ENCODE measurements around the gene JUP. TPM values are rescaled to one million over a fixed set of nuclear protein-coding genes. Genes with fewer than 3 reads are reported as not detected.

JUP gene
- total and polyA plus RNA-seq, 4 donors = 39.1 to 56.0 (median 44.2) TPM

DNA sequence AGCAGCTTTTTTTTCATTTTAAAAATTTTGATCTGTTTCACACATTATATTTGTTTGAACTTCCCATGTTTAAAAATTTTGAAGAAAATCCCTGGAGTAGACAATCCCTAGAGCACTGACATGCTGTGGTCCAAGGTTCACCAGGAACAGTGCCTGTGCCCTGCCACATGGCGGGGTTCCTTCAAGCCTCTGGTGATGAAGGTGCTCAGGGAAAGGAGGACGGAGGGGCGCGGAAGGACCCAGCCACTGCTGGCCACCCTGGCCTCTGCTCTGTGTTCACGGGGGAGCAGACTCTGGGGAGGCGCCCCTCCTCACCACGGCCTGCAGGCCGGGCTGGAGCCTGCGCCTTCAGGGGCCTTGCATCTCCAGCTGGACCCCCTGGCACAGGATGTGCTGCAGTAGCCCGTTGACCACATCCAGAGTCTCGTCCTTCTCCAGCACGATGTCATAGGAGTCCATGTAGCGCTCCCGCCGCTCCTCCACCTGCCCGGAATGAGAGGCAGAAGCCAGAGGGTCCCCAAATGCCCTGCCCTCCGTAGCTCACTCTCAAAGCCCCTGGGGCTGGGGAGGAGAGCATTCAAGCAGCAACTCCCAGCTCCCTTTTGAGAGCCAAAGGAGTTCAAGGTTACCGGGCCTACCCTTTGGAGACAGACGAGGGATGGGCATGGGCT, 38.8 kb upstream of the JUP start:
- Histone ChIP-seq H3K9ac (ENCODE audit: low read depth in 1 of 2, low read length in 2 of 2) (no peak overlapping the region), H3K27me3 (ENCODE audit: control insufficient read depth in 4 of 4, insufficient read depth in 4 of 4, low read length in 3 of 4) (no peaks in the 10 kb centered on the region), H3K27ac (ENCODE audit: low read depth in 1 of 2, low read length in 2 of 2) (no peak overlapping the region), H3K36me3 (ENCODE audit: control insufficient read depth in 4 of 4, insufficient read depth in 3 of 4, low read depth in 1 of 4, low read length in 3 of 4) (peaks cover 4 to 28% (median 7%) of the 10 kb centered on the region in 4 donors), H3K4me3 (ENCODE audit: low read depth in 1 of 3, low read length in 3 of 3) (no peak overlapping the region), H3K9me3 (ENCODE audit: control insufficient read depth in 4 of 4, low read length in 3 of 4) (no peaks in the 10 kb centered on the region), H3K4me1 (ENCODE audit: control insufficient read depth in 4 of 4, insufficient read depth in 4 of 4, low read length in 3 of 4) (no peaks in the 10 kb centered on the region)
- no peak for TF ChIP-seq YY1 (IDR thresholded peaks at IDR 0.05)
- TF ChIP-seq JUND (IDR thresholded peaks at IDR 0.05) = no peak
- TF ChIP-seq, protein P1, sequence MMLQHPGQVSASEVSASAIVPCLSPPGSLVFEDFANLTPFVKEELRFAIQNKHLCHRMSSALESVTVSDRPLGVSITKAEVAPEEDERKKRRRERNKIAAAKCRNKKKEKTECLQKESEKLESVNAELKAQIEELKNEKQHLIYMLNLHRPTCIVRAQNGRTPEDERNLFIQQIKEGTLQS (IDR thresholded peaks at IDR 0.05) = no peak
- no peak for TF ChIP-seq GABPA (IDR thresholded peaks at IDR 0.05 in 1 of 2, conservative IDR thresholded peaks at IDR 0.05 in 1 of 2)
- TF ChIP-seq, protein P2, sequence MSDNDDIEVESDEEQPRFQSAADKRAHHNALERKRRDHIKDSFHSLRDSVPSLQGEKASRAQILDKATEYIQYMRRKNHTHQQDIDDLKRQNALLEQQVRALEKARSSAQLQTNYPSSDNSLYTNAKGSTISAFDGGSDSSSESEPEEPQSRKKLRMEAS (IDR thresholded peaks at IDR 0.05) = no peak
- no peak for TF ChIP-seq RAD21 (IDR thresholded peaks at IDR 0.05)
- no peak for TF ChIP-seq HNF4G (IDR thresholded peaks at IDR 0.05)
- no peak for TF ChIP-seq FOXA2 (IDR thresholded peaks at IDR 0.05)
- TF ChIP-seq, protein P3, sequence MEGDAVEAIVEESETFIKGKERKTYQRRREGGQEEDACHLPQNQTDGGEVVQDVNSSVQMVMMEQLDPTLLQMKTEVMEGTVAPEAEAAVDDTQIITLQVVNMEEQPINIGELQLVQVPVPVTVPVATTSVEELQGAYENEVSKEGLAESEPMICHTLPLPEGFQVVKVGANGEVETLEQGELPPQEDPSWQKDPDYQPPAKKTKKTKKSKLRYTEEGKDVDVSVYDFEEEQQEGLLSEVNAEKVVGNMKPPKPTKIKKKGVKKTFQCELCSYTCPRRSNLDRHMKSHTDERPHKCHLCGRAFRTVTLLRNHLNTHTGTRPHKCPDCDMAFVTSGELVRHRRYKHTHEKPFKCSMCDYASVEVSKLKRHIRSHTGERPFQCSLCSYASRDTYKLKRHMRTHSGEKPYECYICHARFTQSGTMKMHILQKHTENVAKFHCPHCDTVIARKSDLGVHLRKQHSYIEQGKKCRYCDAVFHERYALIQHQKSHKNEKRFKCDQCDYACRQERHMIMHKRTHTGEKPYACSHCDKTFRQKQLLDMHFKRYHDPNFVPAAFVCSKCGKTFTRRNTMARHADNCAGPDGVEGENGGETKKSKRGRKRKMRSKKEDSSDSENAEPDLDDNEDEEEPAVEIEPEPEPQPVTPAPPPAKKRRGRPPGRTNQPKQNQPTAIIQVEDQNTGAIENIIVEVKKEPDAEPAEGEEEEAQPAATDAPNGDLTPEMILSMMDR (IDR thresholded peaks at IDR 0.05; ENCODE audit: low read depth, low read length, missing input control) = no peak
- TF ChIP-seq HNF4A (conservative IDR thresholded peaks at IDR 0.05) = no peak
- no peak for TF ChIP-seq TAF1 (conservative IDR thresholded peaks at IDR 0.05)
- TF ChIP-seq FOXA1 (IDR thresholded peaks at IDR 0.05) = no peak
- no peak for TF ChIP-seq EGR1 (IDR thresholded peaks at IDR 0.05; ENCODE audit: low read depth in 2 of 2)
- TF ChIP-seq, protein P4, sequence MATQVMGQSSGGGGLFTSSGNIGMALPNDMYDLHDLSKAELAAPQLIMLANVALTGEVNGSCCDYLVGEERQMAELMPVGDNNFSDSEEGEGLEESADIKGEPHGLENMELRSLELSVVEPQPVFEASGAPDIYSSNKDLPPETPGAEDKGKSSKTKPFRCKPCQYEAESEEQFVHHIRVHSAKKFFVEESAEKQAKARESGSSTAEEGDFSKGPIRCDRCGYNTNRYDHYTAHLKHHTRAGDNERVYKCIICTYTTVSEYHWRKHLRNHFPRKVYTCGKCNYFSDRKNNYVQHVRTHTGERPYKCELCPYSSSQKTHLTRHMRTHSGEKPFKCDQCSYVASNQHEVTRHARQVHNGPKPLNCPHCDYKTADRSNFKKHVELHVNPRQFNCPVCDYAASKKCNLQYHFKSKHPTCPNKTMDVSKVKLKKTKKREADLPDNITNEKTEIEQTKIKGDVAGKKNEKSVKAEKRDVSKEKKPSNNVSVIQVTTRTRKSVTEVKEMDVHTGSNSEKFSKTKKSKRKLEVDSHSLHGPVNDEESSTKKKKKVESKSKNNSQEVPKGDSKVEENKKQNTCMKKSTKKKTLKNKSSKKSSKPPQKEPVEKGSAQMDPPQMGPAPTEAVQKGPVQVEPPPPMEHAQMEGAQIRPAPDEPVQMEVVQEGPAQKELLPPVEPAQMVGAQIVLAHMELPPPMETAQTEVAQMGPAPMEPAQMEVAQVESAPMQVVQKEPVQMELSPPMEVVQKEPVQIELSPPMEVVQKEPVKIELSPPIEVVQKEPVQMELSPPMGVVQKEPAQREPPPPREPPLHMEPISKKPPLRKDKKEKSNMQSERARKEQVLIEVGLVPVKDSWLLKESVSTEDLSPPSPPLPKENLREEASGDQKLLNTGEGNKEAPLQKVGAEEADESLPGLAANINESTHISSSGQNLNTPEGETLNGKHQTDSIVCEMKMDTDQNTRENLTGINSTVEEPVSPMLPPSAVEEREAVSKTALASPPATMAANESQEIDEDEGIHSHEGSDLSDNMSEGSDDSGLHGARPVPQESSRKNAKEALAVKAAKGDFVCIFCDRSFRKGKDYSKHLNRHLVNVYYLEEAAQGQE (IDR thresholded peaks at IDR 0.05) = no peak
- no peak for TF ChIP-seq NR2F2 (IDR thresholded peaks at IDR 0.05)
- TF ChIP-seq SP1 (IDR thresholded peaks at IDR 0.05) = no peak
- TF ChIP-seq, protein P5, sequence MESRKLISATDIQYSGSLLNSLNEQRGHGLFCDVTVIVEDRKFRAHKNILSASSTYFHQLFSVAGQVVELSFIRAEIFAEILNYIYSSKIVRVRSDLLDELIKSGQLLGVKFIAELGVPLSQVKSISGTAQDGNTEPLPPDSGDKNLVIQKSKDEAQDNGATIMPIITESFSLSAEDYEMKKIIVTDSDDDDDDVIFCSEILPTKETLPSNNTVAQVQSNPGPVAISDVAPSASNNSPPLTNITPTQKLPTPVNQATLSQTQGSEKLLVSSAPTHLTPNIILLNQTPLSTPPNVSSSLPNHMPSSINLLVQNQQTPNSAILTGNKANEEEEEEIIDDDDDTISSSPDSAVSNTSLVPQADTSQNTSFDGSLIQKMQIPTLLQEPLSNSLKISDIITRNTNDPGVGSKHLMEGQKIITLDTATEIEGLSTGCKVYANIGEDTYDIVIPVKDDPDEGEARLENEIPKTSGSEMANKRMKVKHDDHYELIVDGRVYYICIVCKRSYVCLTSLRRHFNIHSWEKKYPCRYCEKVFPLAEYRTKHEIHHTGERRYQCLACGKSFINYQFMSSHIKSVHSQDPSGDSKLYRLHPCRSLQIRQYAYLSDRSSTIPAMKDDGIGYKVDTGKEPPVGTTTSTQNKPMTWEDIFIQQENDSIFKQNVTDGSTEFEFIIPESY (IDR thresholded peaks at IDR 0.05) = no peak
- TF ChIP-seq RXRA (IDR thresholded peaks at IDR 0.05) = no peak
- WGBS = 93% methylated on average over 19 of the region's 19 CpGs
- no peak for DNase-seq (ENCODE audit: low spot score)
